AG04450 (cell line): ENCODE data around the gene ANKS1B. TPM values are rescaled to one million over a fixed set of nuclear protein-coding genes. Genes with fewer than 3 reads are reported as not detected.
"Not testable (repeated sequence)": the region's sequence is repeated elsewhere in the genome, so short reads cannot be mapped to it uniquely, and the experiment has no call there.

Experiments used
- CTCF ChIA-PET: fragments of 300-600, 350-600 bp; formaldehyde crosslinking; extraction: SDS; loops from one replicate; lab custom pipeline; 2022; ENCODE audit warnings: antibody characterized with exemption, inconsistent platforms; lab: Charles Lee
- POLR2A ChIA-PET: fragments of 350-600 bp; formaldehyde crosslinking; extraction: SDS; loops from one replicate; lab custom pipeline; 2021; ENCODE audit warnings: antibody characterized with exemption, inconsistent platforms; lab: Yijun Ruan, JAX
- DNase-seq: peaks from one replicate; pipeline ENCODE4 v3.0.0-alpha.2; 2011; ENCODE audit warnings: low read depth, low spot score
- H3K27ac ChIP-seq: one replicate; pipeline ENCODE4 v1.5.1; 2012; ENCODE audit warnings: low read depth, low read length, control low read depth
- H3K27me3 ChIP-seq: one replicate; pipeline ENCODE4 v1.6.0; 2012; ENCODE audit warnings: low read length; ENCODE audit not compliant: control insufficient read depth, insufficient read depth
- H3K4me3 ChIP-seq: 2 replicates; pipeline ENCODE4 v1.5.1; 2011; ENCODE audit warnings: mild to moderate bottlenecking, low read depth, low read length, control low read depth
- H3K9me3 ChIP-seq: 2 replicates; pipeline ENCODE4 v1.5.1; 2012; ENCODE audit warnings: low read length; ENCODE audit not compliant: control insufficient read depth, insufficient read depth
- polyA plus RNA-seq: library from polyadenylated mRNA; depleted of rRNA; stranded (reverse); fragments of >200 nt; gene quantifications from 2 replicates; pipeline ENCODE4 v1.2.3, GENCODE V29; 2011
- TF ChIP-seq, protein P1 (sequence below): IDR thresholded peaks from 2 replicates; pipeline ENCODE4 v1.5.1; 2011; ENCODE audit warnings: low read depth, low read length, control low read depth, inconsistent platforms

The ANKS1B gene
- polyA plus RNA-seq, 1 experiment, result 0.22 TPM

GRCh38 chr12:99745121-99745520 is 239.6 kb downstream of the ANKS1B start:
- Histone ChIP-seq H3K9me3 (peaks cover 6% of the 10 kb centered on the region; the same call in 1 of the 2 replicates), H3K27me3 (no peaks in the 10 kb centered on the region), H3K4me3 (no peak overlapping the region), H3K27ac (no peak overlapping the region)
- no peak for DNase-seq
- ChIA-PET POLR2A (no interaction called here), CTCF (interaction anchor here (0.7 kb wide), 2 partner anchors 1009 to 1961 kb away, joined by 6 read pairs; no protein-coding TSS in a partner anchor)
- TF ChIP-seq, protein P1, sequence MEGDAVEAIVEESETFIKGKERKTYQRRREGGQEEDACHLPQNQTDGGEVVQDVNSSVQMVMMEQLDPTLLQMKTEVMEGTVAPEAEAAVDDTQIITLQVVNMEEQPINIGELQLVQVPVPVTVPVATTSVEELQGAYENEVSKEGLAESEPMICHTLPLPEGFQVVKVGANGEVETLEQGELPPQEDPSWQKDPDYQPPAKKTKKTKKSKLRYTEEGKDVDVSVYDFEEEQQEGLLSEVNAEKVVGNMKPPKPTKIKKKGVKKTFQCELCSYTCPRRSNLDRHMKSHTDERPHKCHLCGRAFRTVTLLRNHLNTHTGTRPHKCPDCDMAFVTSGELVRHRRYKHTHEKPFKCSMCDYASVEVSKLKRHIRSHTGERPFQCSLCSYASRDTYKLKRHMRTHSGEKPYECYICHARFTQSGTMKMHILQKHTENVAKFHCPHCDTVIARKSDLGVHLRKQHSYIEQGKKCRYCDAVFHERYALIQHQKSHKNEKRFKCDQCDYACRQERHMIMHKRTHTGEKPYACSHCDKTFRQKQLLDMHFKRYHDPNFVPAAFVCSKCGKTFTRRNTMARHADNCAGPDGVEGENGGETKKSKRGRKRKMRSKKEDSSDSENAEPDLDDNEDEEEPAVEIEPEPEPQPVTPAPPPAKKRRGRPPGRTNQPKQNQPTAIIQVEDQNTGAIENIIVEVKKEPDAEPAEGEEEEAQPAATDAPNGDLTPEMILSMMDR, result no peak

- no peak overlapping the region for H3K27ac ChIP-seq
- no peak overlapping the region for H3K4me3 ChIP-seq
- TF ChIP-seq, protein P1, result no peak
- no peaks in the 10 kb centered on the region for H3K27me3 ChIP-seq
- CTCF ChIA-PET, result no interaction called here
- peaks cover 6% of the 10 kb centered on the region; the same call in 1 of the 2 replicates for H3K9me3 ChIP-seq
- POLR2A ChIA-PET, result no interaction called here
- no peak for DNase-seq
Measured at GRCh38 chr12:99736760-99737269, 247.9 kb downstream of the ANKS1B start.

- Histone ChIP-seq H3K9me3 (no peaks in the 10 kb centered on the region), H3K27me3 (no peaks in the 10 kb centered on the region), H3K27ac (no peak overlapping the region), H3K4me3 (no peak overlapping the region)
- ChIA-PET POLR2A (no interaction called here), CTCF (no interaction called here)
- DNase-seq, result no peak
- TF ChIP-seq, protein P1, result no peak
Measured at GRCh38 chr12:99732131-99732530, 252.6 kb downstream of the ANKS1B start.

DNA sequence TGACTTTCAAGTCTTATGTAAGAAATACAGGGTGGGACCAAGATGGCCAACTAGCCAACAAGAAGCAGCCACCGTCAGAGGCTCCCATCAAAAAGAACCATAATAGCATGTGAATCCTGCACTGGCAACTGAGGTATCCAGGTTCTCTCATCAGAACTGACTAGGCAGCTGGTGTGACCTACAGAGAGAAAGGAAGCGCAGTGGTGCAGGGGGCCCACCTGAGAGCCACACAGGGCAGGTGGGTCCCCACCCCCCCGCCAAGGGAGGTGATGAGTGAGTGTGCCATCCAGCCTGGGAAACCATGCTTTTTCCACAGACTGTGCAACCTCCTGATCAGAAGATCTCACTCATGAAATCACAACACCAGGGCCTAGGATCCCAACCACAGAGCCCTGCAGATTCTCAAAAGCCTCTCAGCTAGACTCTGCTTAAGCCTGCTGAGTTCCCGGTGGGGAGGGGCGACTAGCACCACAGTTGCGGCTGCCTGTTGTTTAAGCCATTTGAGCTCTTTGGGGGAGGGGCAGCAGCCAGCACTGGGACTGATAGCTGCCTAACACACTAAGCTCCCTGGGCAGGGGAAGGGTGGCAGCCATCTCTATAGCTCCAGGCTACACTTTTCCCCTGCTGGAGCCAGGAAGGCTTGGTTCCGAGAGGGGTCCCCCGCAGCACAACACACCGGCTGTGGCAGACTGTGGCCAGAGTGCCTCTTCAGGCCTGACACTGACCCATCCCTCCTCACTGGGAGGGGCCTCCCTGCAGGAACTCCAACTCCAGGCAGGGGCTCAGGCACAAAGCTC is 261.8 kb downstream of the ANKS1B start:
- POLR2A ChIA-PET, result no interaction called here
- Histone ChIP-seq H3K4me3 (no peak overlapping the region), H3K27me3 (no peaks in the 10 kb centered on the region), H3K9me3 (peaks cover 12% of the 10 kb centered on the region), H3K27ac (no peak overlapping the region)
- no peak for DNase-seq
- CTCF ChIA-PET, result no interaction called here
- TF ChIP-seq, protein P1, result no peak

- DNase-seq, result no peak
- POLR2A ChIA-PET, result no interaction called here
- H3K27me3 ChIP-seq, result no peaks in the 10 kb centered on the region
Measured at GRCh38 chr12:99721715-99722275, 262.9 kb downstream of the ANKS1B start.

GRCh38 chr12:99720083-99720465 is 264.7 kb downstream of the ANKS1B start:
- H3K4me3 ChIP-seq, H3K27me3 ChIP-seq, POLR2A ChIA-PET, CTCF ChIA-PET, H3K27ac ChIP-seq, DNase-seq: not testable (repeated sequence)
- peaks cover 12% of the 10 kb centered on the region for H3K9me3 ChIP-seq

More at GRCh38 chr12:99721715-99722275, 262.9 kb downstream of the ANKS1B start:
- CTCF ChIA-PET, result no interaction called here
- H3K9me3 ChIP-seq, result peaks cover 12% of the 10 kb centered on the region
- no peak overlapping the region for H3K4me3 ChIP-seq
- no peak overlapping the region for H3K27ac ChIP-seq
- TF ChIP-seq, protein P1, result no peak

- H3K9me3 ChIP-seq, result peaks cover 12% of the 10 kb centered on the region
- H3K27me3 ChIP-seq, DNase-seq, CTCF ChIA-PET, H3K4me3 ChIP-seq, POLR2A ChIA-PET, H3K27ac ChIP-seq: not testable (repeated sequence)
Measured at GRCh38 chr12:99719411-99720082, 265.2 kb downstream of the ANKS1B start.
